Fibroblast of lung (primary cell): Measurements from ENCODE around the gene ANKS6.

Experiments used
- EZH2 ChIP-seq: IDR thresholded peaks from 2 replicates; pipeline ENCODE4 v1.5.1; 2012; ENCODE audit warnings: low read length, control low read depth, mild to moderate bottlenecking; ENCODE audit errors: missing control alignments
- TF ChIP-seq, protein P1 (sequence below), 2 donors: IDR thresholded peaks in 1 of 2; conservative IDR thresholded peaks in 1 of 2; 1 replicate in 1 of 2; 2 replicates in 1 of 2; pipeline ENCODE4 v1.5.1; 2011 to 2012; ENCODE audit warnings: low read length in 2 of 2, control low read depth in 1 of 2, inconsistent platforms in 1 of 2, low read depth in 1 of 2, mild to moderate bottlenecking in 1 of 2

DNA sequence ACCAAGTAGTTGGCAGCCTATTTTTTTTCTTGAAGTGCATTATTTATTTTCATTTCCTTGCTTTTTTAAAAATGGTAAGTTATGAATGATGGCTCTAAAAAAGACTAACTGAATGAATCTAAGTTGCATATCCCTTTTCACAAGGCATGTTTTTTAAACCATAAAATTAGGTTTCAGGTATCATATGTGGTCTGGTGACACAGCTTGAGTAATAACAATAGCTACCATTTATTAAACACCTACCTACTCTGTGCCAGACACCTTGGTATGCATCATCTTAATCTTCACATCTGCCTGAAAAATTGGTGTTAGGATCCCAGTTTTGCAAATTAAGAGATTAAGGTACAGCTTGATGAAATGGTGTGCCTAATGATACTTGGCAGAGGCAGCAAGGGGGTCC lies 83.4 kb downstream of the ANKS6 start:
- TF ChIP-seq, protein P1, sequence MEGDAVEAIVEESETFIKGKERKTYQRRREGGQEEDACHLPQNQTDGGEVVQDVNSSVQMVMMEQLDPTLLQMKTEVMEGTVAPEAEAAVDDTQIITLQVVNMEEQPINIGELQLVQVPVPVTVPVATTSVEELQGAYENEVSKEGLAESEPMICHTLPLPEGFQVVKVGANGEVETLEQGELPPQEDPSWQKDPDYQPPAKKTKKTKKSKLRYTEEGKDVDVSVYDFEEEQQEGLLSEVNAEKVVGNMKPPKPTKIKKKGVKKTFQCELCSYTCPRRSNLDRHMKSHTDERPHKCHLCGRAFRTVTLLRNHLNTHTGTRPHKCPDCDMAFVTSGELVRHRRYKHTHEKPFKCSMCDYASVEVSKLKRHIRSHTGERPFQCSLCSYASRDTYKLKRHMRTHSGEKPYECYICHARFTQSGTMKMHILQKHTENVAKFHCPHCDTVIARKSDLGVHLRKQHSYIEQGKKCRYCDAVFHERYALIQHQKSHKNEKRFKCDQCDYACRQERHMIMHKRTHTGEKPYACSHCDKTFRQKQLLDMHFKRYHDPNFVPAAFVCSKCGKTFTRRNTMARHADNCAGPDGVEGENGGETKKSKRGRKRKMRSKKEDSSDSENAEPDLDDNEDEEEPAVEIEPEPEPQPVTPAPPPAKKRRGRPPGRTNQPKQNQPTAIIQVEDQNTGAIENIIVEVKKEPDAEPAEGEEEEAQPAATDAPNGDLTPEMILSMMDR (conservative IDR thresholded peaks at IDR 0.05 in 1 of 2, IDR thresholded peaks at IDR 0.05 in 1 of 2; ENCODE audit: low read depth in 1 of 2, low read length in 2 of 2), result no peak
- TF ChIP-seq EZH2, result no peak
